Activated CD4-positive, alpha-beta T cell treated with anti-CD3 and anti-CD28 coated beads, Interleukin-10, Interleukin-2, amounts not matched to agents 100 ng/mL and 50 ng/mL, durations not matched to agents 16 hours and 8 hours (primary cell): ENCODE results near the gene MED12L.
"Not testable (repeated sequence)": the region's sequence is repeated elsewhere in the genome, so short reads cannot be mapped to it uniquely, and the experiment has no call there.

Experiments
- DNase-seq: peaks from one replicate; pipeline ENCODE4 v3.0.0-alpha.2; 2020

MED12L gene

DNA sequence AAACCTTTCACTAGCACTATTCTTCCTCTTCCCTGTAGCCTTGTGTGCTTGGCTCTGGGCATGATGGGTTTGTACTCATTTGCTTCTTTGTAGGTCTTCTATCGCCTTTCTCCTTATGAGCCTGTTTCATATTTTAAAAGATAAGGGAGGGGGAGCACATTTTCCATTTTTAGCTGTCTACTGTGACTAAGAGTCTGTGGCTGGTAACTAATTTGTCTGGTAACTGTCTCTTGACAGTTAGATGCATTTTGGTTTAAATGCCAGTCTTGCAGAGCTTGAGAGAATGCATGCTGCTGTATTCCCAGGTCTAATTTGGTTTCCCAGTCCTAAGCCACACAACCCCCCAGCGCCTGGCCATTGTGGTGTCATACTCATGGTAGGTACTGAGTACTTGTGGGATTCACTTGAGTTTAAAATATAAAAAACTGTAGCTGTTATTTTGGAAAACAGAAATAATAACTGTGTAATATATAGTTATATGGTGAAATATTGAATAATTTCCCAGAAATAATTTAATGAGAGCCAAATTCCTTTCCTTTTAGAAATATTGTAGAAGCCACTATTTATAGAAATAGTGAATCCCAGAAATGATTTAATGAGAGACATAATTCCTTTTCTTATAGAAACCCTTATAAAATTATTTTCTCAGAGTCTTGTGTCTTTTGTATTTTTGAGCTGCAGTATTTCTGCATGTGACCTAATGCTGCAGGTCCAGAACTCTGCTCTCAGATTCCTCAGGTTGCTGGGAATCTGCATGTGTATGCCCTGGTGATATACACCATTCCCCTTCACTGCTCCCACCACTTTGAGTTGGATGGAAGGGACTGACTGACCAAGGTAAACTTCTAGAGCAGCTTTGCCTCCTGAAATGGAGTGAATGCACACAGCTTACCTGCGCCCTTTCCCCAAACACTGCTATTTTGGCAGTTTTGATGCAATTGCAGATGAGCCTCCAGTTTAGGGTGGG lies 131.5 kb downstream of the MED12L start:
- no peak for DNase-seq

GRCh38 chr3:151218136-151218535 lies 132.7 kb downstream of the MED12L start:
- no peak for DNase-seq

- DNase-seq, result peak; percentile 44
Measured at GRCh38 chr3:151219056-151219455, 133.6 kb downstream of the MED12L start.

GRCh38 chr3:151224268-151224866 lies 138.9 kb downstream of the MED12L start:
- DNase-seq, result no peak

- no peak for DNase-seq
Measured at GRCh38 chr3:151225040-151225975, 139.8 kb downstream of the MED12L start.

DNA sequence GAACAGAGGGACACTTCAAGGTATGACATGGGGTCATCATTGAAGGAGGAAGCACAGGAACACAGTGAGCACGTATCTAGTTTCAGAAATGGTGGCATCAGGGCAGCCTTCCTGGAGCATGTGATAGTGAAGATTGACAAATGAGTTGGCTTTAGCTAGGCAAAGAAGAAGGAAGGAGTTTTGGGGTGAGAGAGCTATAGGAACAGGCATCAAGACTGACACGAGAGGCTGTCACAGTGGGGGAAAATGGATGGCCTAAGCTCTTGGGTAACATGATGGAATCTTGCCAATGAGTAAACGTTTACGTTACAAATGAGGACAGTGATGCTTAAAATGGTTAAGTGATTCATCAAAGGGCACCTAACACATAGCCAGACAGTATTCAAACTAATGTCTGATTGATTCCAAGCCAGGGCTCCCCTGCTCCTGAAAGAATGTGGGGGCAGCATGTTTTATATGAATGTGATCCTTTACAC lies 140.7 kb downstream of the MED12L start:
- no peak for DNase-seq

DNA sequence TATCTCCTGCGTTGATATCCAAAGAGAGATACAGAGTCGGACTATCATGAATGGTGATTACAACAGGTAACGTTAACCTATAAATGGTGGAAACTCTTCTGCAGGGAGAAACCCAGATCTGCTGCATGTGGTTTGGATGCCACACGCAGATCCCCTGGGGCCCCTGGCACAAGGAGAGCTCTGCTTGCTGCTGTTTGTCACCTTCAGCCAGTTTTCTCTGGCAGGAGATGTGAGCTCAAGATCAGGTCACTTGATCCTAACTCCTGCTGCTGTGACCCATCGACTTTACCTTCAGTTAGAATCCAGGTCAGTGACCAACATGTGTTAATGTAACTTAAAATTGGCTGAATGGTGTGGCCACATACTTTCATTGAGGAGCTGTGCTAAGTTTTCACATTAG lies 141.4 kb downstream of the MED12L start:
- no peak for DNase-seq

GRCh38 chr3:151227266-151227806 lies 141.9 kb downstream of the MED12L start:
- no peak for DNase-seq

- DNase-seq, result peak; percentile 90
Measured at GRCh38 chr3:151227807-151228665, 142.6 kb downstream of the MED12L start.

DNA sequence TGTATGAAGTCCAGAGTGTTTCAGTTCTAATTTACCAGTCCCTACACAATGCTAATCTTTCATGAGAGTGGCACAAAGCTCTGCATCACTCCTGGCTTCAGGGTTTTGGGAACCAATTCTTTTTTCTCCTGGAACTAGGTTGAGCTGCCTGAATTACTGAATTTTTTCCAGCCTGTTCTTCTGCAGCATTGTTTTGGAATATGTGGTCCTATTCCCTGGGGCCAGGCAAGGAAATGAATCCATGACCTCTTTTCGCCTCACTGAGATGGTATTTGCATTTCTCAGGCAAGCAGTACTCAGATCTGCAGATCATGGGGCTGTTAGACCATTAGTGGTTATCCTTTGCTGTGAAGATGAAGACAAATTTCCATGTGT lies 143.2 kb downstream of the MED12L start:
- no peak for DNase-seq

DNA sequence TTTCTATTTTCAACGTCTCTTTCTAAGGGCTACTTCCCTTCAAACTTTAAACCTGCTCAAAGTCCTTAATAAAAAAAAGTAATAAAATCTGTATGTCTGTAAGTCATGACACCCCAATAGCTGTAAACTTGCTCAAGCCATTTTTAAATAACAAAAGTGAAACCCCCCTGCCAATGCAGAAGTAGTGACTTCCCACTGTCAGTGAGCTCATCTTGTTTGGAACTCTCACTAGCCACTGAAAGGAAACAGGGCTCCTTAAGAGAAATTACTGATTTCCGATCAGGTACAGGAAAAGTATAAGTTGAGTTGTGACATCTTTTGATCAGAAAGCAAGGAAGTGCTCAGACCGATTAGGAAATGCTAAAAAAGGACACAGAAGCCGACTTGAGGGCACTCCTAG lies 145.2 kb downstream of the MED12L start:
- DNase-seq, result peak; percentile 46

- DNase-seq, result not testable (repeated sequence)
Measured at GRCh38 chr3:151232403-151232802, 146.9 kb downstream of the MED12L start.

DNA sequence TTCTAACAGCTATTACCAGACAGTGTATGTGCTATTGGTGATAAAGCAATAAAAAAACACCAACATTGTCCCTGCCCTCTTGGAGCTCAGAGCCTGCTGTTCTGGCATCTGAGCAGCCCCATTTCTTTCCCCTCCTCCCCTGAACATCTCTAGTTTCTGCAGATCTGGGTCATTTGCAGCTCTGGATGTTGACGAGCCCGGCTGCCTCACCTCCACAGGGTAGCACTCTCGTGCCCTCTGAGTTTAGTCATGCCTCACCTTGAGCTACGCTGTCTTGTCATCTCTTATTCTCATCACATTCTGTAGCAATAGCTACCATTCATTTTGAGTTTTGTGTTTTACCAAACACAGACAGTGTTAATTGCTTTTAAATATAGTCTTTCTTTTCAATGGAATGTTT lies 147.5 kb downstream of the MED12L start:
- DNase-seq, result no peak

GRCh38 chr3:151234825-151235224 lies 149.4 kb downstream of the MED12L start:
- no peak for DNase-seq

GRCh38 chr3:151236316-151236715 lies 150.9 kb downstream of the MED12L start:
- no peak for DNase-seq

DNA sequence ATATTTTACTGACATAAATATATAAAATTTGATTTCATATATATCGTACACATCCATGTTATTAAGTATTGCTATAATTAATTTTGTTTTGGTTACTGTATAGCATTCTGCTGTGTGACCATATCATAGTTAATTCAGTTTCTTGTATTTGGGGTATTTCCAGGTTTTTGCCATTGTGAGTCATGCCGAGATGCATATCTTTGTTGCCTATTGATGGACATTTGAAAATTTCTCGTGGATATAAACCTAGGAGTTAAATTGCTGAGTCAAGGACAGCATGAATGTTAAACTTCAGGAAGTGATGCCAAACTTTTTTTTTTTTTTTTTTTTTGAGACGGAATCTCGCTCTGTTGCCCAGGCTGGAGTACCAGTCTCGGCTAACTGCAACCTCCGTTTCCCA lies 151.3 kb downstream of the MED12L start:
- DNase-seq, result no peak

DNA sequence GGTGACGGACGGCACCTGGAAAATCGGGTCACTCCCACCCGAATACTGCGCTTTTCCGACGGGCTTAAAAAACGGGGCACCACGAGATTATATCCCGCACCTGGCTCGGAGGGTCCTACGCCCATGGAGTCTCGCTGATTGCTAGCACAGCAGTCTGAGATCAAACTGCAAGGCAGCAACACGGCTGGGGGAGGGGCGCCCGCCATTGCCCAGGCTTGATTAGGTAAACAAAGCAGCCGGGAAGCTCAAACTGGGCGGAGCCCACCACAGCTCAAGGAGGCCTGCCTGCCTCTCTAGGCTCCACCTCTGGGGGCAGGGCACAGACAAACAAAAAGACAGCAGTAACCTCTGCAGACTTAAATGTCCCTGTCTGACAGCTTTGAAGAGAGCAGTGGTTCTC lies 156.5 kb downstream of the MED12L start:
- DNase-seq, result not testable (repeated sequence)

DNA sequence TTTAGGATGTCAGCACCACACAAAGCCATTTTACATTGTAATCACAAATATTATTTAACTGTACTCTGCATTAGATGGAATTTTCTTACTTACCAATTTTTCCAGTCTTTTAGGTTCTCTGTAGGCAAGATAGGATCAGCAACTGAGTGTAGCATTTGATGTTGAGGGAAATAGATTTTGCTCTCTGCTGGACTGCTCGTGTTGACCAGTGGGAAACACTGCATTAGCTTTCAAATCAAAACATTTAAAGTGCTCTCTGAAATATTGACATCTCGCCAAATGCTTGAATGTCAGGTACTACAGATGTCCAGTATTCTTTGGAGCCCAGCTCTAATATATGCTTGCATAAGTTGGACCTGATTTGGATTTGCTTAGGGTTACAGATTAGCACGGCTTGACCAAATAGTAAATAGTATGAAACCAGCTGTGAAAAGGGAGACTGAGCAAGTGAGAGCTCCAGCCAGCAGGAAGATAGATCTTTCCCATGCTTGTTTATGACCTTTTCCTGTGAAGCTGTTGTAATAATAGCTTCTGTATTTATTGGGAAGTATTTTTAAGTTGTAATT lies 163.4 kb downstream of the MED12L start:
- DNase-seq, result no peak

DNA sequence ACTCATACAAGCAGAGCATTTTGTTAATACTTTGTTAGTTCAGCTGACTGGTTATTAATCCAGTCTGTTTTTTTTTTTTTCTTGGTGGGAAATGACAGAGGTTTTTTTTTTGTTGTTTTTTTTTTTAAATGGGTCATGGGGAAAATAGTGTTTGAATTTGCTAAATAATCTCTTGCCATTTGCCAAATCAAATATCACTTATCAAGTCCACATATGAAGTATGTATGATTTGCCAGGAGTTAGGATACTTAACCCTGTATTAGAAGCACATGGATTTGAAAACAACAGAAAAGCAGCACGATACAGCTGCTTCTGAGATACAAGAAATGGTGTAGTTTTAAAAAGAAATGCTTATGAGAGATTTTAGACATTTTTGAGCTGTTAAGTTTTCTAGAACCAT lies 171.3 kb downstream of the MED12L start:
- no peak for DNase-seq

DNA sequence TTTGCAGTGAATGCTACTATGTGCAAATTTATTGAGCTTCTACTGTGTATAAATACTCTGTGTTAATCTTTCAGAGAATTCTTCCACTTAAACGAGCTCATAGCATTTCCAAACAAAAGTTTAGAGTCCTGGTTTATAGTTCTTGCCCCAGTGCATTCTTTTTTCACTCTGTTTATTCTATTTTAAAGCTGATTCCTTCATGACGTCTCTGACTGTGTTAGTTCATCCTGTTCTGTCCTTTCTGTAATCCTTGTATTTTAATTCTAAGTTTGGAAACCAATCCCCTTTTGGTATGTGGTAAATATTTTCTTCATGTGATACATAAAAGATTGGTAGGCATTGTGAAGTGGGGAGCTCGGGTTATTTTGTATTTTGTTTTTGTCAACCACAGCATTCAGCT lies 174.2 kb downstream of the MED12L start:
- DNase-seq, result no peak

- DNase-seq, result no peak
Measured at GRCh38 chr3:151262871-151263525, 177.5 kb downstream of the MED12L start.
